PC-9 (cell line): Measurements from ENCODE around the gene GPR176.

Source experiments
- EZH2 ChIP-seq: fragments of 200-600 bp; sonication (generic); IDR thresholded peaks from 2 replicates; pipeline ENCODE4 v1.8.0; 2017; ENCODE audit warnings: antibody characterized with exemption, low read depth
- TF ChIP-seq, protein P1 (sequence below): fragments of 200-600 bp; sonication (generic); conservative IDR thresholded peaks from 2 replicates; pipeline ENCODE4 v1.6.1; 2017; ENCODE audit warnings: mixed run types, antibody characterized with exemption, mild to moderate bottlenecking, moderate library complexity

DNA sequence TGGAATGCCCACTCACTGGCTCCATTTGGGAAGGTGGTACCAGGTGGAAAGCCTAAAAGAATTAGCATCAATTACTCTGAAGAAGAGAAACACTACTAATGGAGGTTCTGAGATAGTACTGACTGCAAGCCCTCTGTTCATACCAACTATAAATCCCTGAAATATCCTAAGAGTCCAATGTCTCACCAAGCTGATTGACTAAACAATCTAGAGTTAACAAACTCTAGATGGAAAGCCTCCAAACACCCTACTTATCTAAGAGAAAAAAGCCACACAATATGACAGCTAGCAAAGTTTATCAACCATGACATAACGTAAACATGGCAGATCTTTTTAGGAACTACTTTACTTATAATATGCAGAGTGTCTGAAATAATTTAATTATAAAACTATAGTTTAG lies 59.2 kb downstream of the GPR176 start:
- TF ChIP-seq, protein P1, sequence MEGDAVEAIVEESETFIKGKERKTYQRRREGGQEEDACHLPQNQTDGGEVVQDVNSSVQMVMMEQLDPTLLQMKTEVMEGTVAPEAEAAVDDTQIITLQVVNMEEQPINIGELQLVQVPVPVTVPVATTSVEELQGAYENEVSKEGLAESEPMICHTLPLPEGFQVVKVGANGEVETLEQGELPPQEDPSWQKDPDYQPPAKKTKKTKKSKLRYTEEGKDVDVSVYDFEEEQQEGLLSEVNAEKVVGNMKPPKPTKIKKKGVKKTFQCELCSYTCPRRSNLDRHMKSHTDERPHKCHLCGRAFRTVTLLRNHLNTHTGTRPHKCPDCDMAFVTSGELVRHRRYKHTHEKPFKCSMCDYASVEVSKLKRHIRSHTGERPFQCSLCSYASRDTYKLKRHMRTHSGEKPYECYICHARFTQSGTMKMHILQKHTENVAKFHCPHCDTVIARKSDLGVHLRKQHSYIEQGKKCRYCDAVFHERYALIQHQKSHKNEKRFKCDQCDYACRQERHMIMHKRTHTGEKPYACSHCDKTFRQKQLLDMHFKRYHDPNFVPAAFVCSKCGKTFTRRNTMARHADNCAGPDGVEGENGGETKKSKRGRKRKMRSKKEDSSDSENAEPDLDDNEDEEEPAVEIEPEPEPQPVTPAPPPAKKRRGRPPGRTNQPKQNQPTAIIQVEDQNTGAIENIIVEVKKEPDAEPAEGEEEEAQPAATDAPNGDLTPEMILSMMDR, result no peak
- TF ChIP-seq EZH2, result no peak
